HEK293T (cell line): ENCODE measurements around the gene KANSL1.

Source experiments
- BHLHE40 ChIP-seq: fragments of 450-650 bp; IDR thresholded peaks from 2 replicates; pipeline ENCODE4 v1.6.1; 2016; ENCODE audit warnings: mild to moderate bottlenecking, moderate library complexity, borderline replicate concordance
- FOXA1 ChIP-seq: fragments of 450-650 bp; IDR thresholded peaks from 2 replicates; pipeline ENCODE4 v1.6.1; 2016; ENCODE audit warnings: mild to moderate bottlenecking
- FOXM1 ChIP-seq: fragments of 450-650 bp; IDR thresholded peaks from 2 replicates; pipeline ENCODE4 v1.6.1; 2017; ENCODE audit warnings: mild to moderate bottlenecking, borderline replicate concordance
- HDGF ChIP-seq: fragments of 450-650 bp; IDR thresholded peaks from 2 replicates; pipeline ENCODE4 v1.6.1; 2017; ENCODE audit warnings: antibody characterized with exemption, borderline replicate concordance
- NFRKB ChIP-seq: fragments of 450-650 bp; IDR thresholded peaks from 2 replicates; pipeline ENCODE4 v1.6.1; 2016; ENCODE audit warnings: mild to moderate bottlenecking, moderate library complexity
- PKNOX1 ChIP-seq: fragments of 450-650 bp; IDR thresholded peaks from 2 replicates; pipeline ENCODE4 v1.6.1; 2016
- SP1 ChIP-seq: fragments of 450-650 bp; IDR thresholded peaks from 2 replicates; pipeline ENCODE4 v1.6.1; 2017
- SUZ12 ChIP-seq: fragments of 450-650 bp; IDR thresholded peaks from 2 replicates; pipeline ENCODE4 v1.6.1; 2016; ENCODE audit warnings: mild to moderate bottlenecking
- TARDBP ChIP-seq: fragments of 450-650 bp; IDR thresholded peaks from 2 replicates; pipeline ENCODE4 v1.6.1; 2016
- ZNF384 ChIP-seq: fragments of 450-650 bp; IDR thresholded peaks from 2 replicates; pipeline ENCODE4 v1.6.1; 2016

DNA sequence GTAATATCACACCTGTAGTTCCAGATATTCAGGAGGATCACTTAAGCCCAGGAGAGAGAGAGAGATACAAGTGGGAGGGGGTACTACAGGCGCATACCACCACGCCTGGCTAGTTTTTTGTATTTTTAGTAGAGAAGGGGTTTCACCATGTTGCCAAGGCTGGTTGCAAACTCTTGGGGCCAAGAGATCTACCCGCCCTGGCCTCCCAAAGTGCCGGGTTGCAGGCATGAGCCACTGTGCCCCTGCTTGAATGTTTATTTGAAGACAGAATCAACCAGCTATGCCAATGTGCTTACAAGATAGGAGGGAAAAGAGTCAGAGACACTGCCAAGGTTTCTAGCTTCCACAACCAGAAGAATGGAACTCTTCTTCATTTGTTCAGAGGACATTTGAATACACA, 106.4 kb downstream of the KANSL1 start:
- TF ChIP-seq ZNF384 (no peak), PKNOX1 (no peak), SUZ12 (no peak), FOXM1 (no peak), NFRKB (no peak), FOXA1 (no peak), HDGF (no peak), TARDBP (no peak), SP1 (no peak), BHLHE40 (no peak)
